Fibroblast of the aortic adventitia (primary cell): Measurements from ENCODE around the gene ROM1. TPM values are rescaled to one million over a fixed set of nuclear protein-coding genes. Genes with fewer than 3 reads are reported as not detected.

Experiments used
- DNase-seq: peaks from one replicate; pipeline ENCODE4 v3.0.0-alpha.2; 2010; ENCODE audit warnings: low read depth
- H3K4me3 ChIP-seq: 2 replicates; pipeline ENCODE4 v1.5.1; 2011; ENCODE audit warnings: low read depth, mild to moderate bottlenecking, control low read depth, low read length, moderate library complexity
- total RNA-seq: library from RNA; depleted of rRNA; stranded (reverse); fragments of >200 nt; gene quantifications from 2 replicates; pipeline ENCODE4 v1.2.3, GENCODE V29; 2012; ENCODE audit warnings: low replicate concordance
- TF ChIP-seq, protein P1 (sequence below): IDR thresholded peaks from 2 replicates; pipeline ENCODE4 v1.5.1; 2011; ENCODE audit warnings: mild to moderate bottlenecking, low read length, control low read depth, inconsistent platforms; ENCODE audit not compliant: insufficient read depth

The ROM1 gene
- total RNA-seq, 1 donor = 4.6 TPM

DNA sequence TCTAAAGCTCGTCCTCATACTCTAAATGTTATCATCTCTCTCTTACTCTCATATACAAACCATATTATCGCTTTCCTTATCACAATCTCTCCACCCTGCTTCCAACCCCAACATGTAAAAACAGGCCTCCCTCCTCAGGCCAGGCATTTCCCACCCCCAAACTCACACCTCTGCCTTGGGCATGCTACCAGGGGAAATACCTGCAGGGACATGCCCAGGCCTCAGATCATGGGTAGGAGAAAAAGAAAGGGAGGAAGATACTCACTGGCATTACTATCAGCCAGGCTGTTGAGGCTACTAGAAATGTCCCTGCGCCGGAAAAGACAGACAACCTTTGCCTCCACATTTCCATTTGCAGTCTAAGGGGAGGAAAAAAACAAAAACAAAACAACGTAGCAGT, 13.2 kb upstream of the ROM1 start:
- TF ChIP-seq, protein P1, sequence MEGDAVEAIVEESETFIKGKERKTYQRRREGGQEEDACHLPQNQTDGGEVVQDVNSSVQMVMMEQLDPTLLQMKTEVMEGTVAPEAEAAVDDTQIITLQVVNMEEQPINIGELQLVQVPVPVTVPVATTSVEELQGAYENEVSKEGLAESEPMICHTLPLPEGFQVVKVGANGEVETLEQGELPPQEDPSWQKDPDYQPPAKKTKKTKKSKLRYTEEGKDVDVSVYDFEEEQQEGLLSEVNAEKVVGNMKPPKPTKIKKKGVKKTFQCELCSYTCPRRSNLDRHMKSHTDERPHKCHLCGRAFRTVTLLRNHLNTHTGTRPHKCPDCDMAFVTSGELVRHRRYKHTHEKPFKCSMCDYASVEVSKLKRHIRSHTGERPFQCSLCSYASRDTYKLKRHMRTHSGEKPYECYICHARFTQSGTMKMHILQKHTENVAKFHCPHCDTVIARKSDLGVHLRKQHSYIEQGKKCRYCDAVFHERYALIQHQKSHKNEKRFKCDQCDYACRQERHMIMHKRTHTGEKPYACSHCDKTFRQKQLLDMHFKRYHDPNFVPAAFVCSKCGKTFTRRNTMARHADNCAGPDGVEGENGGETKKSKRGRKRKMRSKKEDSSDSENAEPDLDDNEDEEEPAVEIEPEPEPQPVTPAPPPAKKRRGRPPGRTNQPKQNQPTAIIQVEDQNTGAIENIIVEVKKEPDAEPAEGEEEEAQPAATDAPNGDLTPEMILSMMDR = no peak
- peak overlapping the region; percentile 87 for H3K4me3 ChIP-seq
- DNase-seq = no peak

DNA sequence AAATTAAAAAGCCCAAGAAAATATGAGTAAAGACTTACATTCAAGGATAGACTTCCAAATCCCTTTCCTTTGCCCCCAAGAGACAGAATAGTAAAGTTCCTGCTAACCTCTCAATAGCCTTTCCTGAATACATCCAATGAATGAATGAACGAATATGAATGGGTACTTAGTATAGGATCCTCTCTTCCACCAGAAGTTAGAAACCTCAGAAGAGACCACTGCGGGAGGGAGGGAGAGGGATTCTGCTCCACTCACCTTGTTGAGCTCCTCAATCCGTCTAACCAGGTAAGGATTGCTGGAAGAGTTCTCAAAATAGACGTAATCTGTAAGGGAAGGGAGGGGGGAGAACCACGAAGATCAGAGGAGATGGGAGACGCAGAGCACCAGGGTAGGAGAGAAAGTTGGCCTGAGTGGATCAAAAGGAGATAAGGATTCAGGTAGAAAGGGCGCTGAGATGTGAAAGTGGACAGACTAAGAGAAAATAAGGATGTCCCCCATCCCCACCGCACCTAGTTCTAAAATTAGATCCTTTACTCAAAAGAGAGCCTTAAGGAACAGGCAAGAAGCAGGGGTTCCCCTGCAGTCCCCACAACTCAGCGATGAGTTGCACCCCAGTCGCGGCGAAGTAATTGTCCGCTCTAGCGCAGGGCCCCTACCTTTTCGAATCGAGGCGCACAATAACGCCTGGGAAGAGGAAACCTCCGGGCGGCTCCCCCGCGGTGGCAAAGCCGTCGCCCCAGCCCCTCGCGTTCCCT, 12.5 kb upstream of the ROM1 start:
- TF ChIP-seq, protein P1 = no peak
- H3K4me3 ChIP-seq = peak overlapping the region; percentile 87
- DNase-seq = no peak

DNA sequence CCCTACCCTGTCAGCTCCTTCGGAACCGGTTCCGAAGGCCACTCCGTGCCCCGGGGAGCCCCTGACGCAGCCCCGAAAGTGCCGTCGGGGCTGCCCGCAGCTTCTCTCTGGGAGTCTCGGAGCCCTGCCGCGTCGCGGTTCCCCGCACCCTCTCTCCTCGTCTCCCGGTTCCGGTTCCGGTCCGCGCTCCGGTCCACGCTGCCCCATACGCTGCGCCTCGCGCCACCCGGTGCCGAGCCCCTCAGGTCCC, 12.0 kb upstream of the ROM1 start:
- TF ChIP-seq, protein P1 = no peak
- H3K4me3 ChIP-seq = peak overlapping the region; percentile 87
- no peak for DNase-seq

DNA sequence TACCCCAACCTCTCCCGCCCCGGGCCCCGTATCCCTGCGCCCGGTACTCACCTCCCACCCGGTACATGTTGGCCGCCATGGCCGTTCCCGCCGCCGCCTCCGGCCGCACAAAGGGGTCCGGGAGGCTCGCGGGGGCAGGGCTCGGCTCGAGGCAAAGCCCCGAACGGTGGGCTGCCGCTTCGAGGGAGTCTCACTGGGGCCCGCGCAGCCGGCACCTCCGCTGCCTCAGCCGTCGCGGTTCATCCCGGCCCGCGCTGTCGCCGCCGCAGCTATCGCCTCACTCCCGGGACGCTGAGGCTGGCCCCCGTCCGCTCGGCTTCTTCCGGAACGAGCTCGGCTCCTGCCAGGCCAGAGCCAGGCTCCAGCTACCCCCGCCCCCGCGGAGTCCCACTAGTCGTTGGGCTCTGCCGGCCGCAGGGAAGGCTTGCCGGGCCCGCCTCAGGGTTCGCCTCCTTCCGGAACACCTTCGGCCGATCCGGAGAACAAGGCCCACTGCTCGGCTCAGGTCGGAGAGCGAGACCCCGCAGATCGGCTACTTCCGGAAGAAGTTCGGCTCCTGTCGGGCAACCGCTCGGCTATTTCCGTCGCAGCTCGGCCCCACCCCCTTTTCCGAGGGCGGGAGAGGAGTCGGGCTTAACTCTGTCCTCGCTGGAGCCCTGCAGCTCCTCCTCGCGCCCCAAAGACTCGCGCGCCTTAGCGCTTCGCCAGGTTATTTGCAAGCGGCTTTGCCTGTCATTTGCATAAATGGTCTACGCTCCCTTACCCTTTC, 11.5 kb upstream of the ROM1 start, which contains the start of gene MTA2:
TSS of gene MTA2 (minus strand) at position 494 of the 769 bp plus-strand sequence. CDS start at position 79, 415 bp downstream.
- TF ChIP-seq, protein P1 = no peak
- peak; percentile 97 for DNase-seq
- H3K4me3 ChIP-seq = peak within 1 kb of the TSS; percentile 87

DNA sequence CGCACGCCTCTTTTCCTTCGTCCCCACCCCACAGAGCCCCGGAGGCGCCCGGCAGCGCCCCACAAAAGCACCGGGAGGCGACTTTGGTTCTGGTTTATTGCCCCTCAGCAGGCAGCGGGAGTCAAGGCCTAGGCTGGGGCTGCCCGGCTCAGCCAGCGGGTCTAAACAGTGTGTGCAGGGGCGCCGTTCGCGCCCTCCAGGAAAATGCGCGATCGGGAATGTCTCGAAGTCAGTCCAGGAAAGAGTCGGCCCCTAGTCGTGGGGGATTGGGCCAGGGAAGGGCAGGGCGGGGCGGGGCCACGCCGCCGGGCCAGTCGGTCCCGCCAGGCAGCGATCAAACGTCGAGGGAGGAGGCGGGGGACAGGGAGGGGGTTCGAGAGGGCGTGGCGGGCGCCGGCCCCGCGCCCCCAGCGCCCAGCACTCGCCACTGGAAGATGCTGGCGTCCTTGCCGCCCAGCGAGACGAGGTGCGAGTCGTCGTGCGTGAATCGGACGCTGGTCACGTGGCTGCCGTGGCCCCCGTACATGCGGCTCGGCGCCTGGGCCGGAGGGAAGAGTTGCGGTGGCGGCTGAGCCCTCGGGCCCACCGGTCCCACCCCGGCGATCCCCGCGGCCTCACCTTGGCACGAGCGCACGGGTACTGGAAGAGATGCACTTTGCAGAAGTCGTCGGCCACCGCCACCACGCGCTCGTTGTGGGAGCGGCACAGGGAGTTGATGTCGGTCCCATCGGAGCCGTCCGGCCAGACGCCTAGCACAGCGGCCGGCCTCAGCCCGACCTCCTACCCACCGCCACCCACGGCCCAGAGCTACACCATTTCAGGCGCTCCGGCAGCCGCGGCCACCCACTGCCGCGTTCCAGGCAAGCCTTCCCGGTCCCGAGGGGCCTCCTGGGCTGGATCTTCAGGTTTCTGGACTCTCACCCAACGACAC, 10.7 kb upstream of the ROM1 start:
- peak overlapping the region; percentile 58 for H3K4me3 ChIP-seq
- TF ChIP-seq, protein P1 = no peak
- peak; percentile 57 for DNase-seq

DNA sequence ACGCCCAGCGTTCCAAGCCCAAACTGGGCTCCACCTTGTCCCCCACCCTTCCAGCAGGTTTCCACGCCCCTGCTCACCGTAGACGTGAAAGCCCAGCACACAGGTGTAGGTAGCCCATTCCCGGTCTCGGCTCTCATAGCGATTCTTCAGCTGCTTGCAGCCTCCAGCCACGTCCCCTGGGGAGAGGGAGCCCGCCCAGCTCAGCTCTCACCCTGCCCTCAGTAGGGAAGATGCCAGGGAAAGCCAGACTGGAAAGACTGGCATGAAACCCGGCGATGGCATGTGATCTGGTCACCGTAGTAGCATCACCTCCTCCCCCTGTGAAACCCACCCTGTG, 10.0 kb upstream of the ROM1 start:
- TF ChIP-seq, protein P1 = no peak
- peak overlapping the region; percentile 58 for H3K4me3 ChIP-seq
- peak; percentile 13 for DNase-seq
